LNCaP clone FGC (cell line): ENCODE results near the gene SPTBN1.

Experiments used
- DNase-seq: peaks from one replicate; pipeline ENCODE4 v3.0.0-alpha.2; 2011; ENCODE audit warnings: low read depth
- H3K4me3 ChIP-seq: 2 replicates; pipeline ENCODE4 v1.5.1; 2011; ENCODE audit warnings: mild to moderate bottlenecking, low read depth, low read length, control low read depth
- TF ChIP-seq, protein P1 (sequence below): IDR thresholded peaks from 2 replicates; pipeline ENCODE4 v1.5.1; 2012; ENCODE audit warnings: mild to moderate bottlenecking; ENCODE audit not compliant: control insufficient read depth, insufficient read depth; ENCODE audit errors: extremely low read depth

Gene SPTBN1

GRCh38 chr2:54497763-54498680 is 41.9 kb downstream of the SPTBN1 start:
- DNase-seq = no peak
- H3K4me3 ChIP-seq = no peak overlapping the region
- TF ChIP-seq, protein P1, sequence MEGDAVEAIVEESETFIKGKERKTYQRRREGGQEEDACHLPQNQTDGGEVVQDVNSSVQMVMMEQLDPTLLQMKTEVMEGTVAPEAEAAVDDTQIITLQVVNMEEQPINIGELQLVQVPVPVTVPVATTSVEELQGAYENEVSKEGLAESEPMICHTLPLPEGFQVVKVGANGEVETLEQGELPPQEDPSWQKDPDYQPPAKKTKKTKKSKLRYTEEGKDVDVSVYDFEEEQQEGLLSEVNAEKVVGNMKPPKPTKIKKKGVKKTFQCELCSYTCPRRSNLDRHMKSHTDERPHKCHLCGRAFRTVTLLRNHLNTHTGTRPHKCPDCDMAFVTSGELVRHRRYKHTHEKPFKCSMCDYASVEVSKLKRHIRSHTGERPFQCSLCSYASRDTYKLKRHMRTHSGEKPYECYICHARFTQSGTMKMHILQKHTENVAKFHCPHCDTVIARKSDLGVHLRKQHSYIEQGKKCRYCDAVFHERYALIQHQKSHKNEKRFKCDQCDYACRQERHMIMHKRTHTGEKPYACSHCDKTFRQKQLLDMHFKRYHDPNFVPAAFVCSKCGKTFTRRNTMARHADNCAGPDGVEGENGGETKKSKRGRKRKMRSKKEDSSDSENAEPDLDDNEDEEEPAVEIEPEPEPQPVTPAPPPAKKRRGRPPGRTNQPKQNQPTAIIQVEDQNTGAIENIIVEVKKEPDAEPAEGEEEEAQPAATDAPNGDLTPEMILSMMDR = no peak

DNA sequence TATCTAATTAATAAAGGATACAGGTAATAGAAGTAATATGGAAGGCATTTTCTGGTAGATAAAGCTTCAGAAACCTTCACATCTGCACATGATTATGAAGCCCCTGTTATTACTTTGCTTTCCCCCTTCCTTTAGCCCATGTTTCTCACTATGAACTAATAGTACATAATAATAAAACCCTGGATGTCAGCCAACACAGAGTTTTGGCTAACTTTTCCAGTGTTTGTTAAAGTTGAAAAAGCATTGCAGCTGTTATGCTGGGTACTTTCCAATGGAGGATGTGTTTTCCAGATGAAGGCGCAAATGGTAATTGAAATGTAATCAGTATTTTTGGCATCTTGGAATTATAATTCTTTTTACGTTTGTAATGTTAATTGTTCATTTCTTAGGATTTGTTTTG is 43.5 kb downstream of the SPTBN1 start:
- no peak overlapping the region for H3K4me3 ChIP-seq
- TF ChIP-seq, protein P1 = no peak
- DNase-seq = no peak

DNA sequence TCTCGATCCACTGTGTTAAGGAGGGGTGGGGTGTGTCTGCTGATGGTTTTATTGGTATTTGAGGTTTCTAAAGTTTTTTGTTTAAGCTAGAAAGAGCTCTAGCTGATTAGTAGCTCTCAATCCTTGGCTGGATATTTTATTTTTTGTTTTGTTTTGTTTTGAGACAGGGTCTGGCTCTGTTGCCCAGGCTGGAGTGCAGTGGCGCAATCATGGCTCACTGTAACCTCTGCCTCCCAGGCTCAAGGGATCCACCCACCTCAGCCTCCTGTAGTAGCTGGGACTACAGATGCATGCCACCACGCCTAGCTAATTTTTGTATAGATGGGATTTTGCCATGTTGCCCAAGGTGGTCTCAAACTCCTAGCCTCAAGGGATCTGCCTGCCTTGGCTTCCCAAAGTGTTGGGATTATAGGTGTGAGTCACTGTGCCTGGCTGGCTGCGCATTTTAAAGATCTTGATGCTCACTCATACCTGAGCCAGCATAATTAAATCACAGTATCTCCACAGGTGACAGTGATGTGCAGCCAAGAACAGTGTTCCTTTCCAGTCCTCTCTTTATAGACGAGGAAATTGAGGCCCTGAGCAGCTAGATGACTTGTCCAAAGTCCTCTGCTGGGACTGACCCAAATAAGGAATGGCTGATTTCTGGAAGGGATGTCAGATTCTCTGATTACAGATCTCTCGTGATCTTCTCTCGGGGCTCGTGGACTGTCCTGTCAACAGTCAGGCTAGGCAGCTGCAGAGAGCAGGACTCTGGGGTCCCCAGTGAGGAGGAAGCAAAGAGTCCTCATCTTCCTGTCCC is 44.5 kb downstream of the SPTBN1 start:
- H3K4me3 ChIP-seq = no peak overlapping the region
- TF ChIP-seq, protein P1 = no peak
- no peak for DNase-seq

GRCh38 chr2:54502731-54503130 is 46.6 kb downstream of the SPTBN1 start:
- no peak for DNase-seq

DNA sequence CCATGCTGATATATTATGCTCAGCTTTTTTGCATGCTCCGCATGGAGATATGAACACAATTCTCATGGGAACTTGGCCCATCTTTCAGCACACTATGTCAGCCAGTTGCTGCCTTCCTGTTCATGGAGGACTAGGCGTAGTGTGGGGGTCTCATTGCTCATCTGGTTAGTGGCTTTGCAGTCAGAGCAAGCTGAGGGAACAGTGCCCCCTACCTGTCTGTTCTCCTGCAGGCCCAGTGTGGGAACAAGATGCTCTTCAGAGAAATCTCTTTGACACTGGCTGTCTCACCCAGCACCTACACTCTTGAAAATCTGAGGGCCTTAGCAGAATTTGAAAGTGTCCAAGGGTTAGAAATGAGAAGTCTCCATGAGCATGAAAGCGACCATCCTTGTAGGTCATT is 47.1 kb downstream of the SPTBN1 start:
- no peak overlapping the region for H3K4me3 ChIP-seq
- DNase-seq = no peak
- TF ChIP-seq, protein P1 = peak; percentile 43; the same call in 1 of the 2 replicates

More at GRCh38 chr2:54502731-54503130, 46.6 kb downstream of the SPTBN1 start:
- no peak overlapping the region for H3K4me3 ChIP-seq
- TF ChIP-seq, protein P1 = no peak

DNA sequence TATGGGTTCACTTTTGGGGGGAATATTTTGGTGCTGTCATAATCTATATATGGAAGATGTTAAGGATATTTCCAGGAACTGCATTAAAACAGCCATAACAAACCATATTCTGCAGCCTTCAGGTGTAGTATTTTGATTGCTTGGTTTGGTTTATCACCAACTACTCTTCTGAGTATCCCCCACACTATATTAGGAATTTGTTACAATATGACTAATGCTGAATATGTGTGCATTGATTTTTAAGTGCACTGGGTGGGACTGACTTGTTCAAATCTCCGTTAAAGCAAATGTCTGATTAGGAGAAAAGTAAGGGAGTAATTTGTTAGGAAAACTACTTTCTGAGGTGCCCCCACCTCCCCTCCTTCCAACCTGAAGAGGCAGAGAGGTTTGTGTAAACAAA is 47.7 kb downstream of the SPTBN1 start:
- no peak overlapping the region for H3K4me3 ChIP-seq
- no peak for DNase-seq
- TF ChIP-seq, protein P1 = no peak
